Liver (tissue), 9 donors: ENCODE results near the gene TULP4. TPM values are rescaled to one million over a fixed set of nuclear protein-coding genes. Genes with fewer than 3 reads are reported as not detected.

ENCODE experiments used
- DNase-seq: peaks from one replicate; pipeline ENCODE4 v3.0.0-alpha.2; 2017; ENCODE audit warnings: low spot score
- H3K27ac ChIP-seq, 2 donors: one replicate each; pipeline ENCODE4 v1.7.0; 2013; ENCODE audit warnings: inconsistent platforms in 2 of 2, low read length in 2 of 2, control low read depth in 1 of 2, low read depth in 1 of 2, mild to moderate bottlenecking in 1 of 2
- H3K27me3 ChIP-seq, 4 donors: one replicate each; pipeline versions ENCODE4 v1.6.1 to v1.7.0; 2013; ENCODE audit warnings: low read length in 3 of 4, inconsistent platforms in 1 of 4, mild to moderate bottlenecking in 1 of 4, moderate library complexity in 1 of 4; ENCODE audit not compliant: control insufficient read depth in 4 of 4, insufficient read depth in 4 of 4
- H3K36me3 ChIP-seq, 4 donors: one replicate each; pipeline versions ENCODE4 v1.6.1 to v1.7.0; 2013; ENCODE audit warnings: low read length in 3 of 4, mild to moderate bottlenecking in 3 of 4, low read depth in 1 of 4, moderate library complexity in 1 of 4; ENCODE audit not compliant: control insufficient read depth in 4 of 4, insufficient read depth in 3 of 4
- H3K4me1 ChIP-seq, 4 donors: one replicate each; pipeline versions ENCODE4 v1.6.1 to v1.7.0; 2013; ENCODE audit warnings: low read length in 3 of 4, mild to moderate bottlenecking in 3 of 4, moderate library complexity in 1 of 4; ENCODE audit not compliant: control insufficient read depth in 4 of 4, insufficient read depth in 4 of 4
- H3K4me3 ChIP-seq, 3 donors: one replicate each; pipeline versions ENCODE4 v1.6.1 to v1.7.0; 2013; ENCODE audit warnings: low read length in 3 of 3, control low read depth in 1 of 3, low read depth in 1 of 3, mild to moderate bottlenecking in 1 of 3
- H3K9ac ChIP-seq, 2 donors: one replicate each; pipeline ENCODE4 v1.7.0; 2013; ENCODE audit warnings: low read length in 2 of 2, mild to moderate bottlenecking in 2 of 2, moderate library complexity in 2 of 2, control low read depth in 1 of 2, low read depth in 1 of 2
- H3K9me3 ChIP-seq, 4 donors: one replicate each; pipeline versions ENCODE4 v1.6.1 to v1.7.0; 2013; ENCODE audit warnings: low read length in 3 of 4; ENCODE audit not compliant: control insufficient read depth in 4 of 4
- ATF3 ChIP-seq: IDR thresholded peaks from 2 replicates; pipeline ENCODE4 v1.6.1; 2016; ENCODE audit warnings: antibody characterized with exemption
- CTCF ChIP-seq: fragments of 150-350 bp; IDR thresholded peaks from 2 replicates; pipeline ENCODE4 v1.5.1; 2017; ENCODE audit warnings: improper control_type of control experiment, low read depth, low read length; ENCODE audit not compliant: missing input control
- EGR1 ChIP-seq, 2 donors: IDR thresholded peaks; 2 replicates each; pipeline ENCODE4 v1.6.1; 2016 to 2018; ENCODE audit warnings: antibody characterized with exemption in 2 of 2, low read depth in 2 of 2
- FOXA1 ChIP-seq: IDR thresholded peaks from 2 replicates; pipeline ENCODE4 v1.6.1; 2016; ENCODE audit warnings: antibody characterized with exemption
- FOXA2 ChIP-seq: IDR thresholded peaks from 2 replicates; pipeline ENCODE4 v1.6.1; 2016; ENCODE audit warnings: antibody characterized with exemption
- GABPA ChIP-seq, 2 donors: IDR thresholded peaks in 1 of 2; conservative IDR thresholded peaks in 1 of 2; 2 replicates each; pipeline ENCODE4 v1.6.1; 2016; ENCODE audit warnings: antibody characterized with exemption in 2 of 2, mild to moderate bottlenecking in 1 of 2, moderate library complexity in 1 of 2
- HNF4A ChIP-seq, 2 donors: conservative IDR thresholded peaks; 2 replicates each; pipeline ENCODE4 v1.6.1; 2016; ENCODE audit warnings: antibody characterized with exemption in 2 of 2, mild to moderate bottlenecking in 2 of 2
- HNF4G ChIP-seq: IDR thresholded peaks from 2 replicates; pipeline ENCODE4 v1.6.1; 2016; ENCODE audit warnings: antibody characterized with exemption
- JUND ChIP-seq, 2 donors: IDR thresholded peaks; 2 replicates each; pipeline ENCODE4 v1.6.1; 2016; ENCODE audit warnings: antibody characterized with exemption in 2 of 2
- MAX ChIP-seq: IDR thresholded peaks from 2 replicates; pipeline ENCODE4 v1.6.1; 2016; ENCODE audit warnings: antibody characterized with exemption
- NR2F2 ChIP-seq: IDR thresholded peaks from 2 replicates; pipeline ENCODE4 v1.6.1; 2016; ENCODE audit warnings: antibody characterized with exemption
- REST ChIP-seq: IDR thresholded peaks from 2 replicates; pipeline ENCODE4 v1.6.1; 2016; ENCODE audit warnings: antibody characterized with exemption, mild to moderate bottlenecking
- RXRA ChIP-seq, 2 donors: IDR thresholded peaks; 2 replicates each; pipeline ENCODE4 v1.6.1; 2017 to 2018; ENCODE audit warnings: antibody characterized with exemption in 2 of 2, mild to moderate bottlenecking in 1 of 2
- SP1 ChIP-seq: IDR thresholded peaks from 2 replicates; pipeline ENCODE4 v1.6.1; 2018; ENCODE audit warnings: antibody characterized with exemption, mild to moderate bottlenecking
- TAF1 ChIP-seq: conservative IDR thresholded peaks from 2 replicates; pipeline ENCODE4 v1.6.1; 2016; ENCODE audit warnings: antibody characterized with exemption, mild to moderate bottlenecking
- YY1 ChIP-seq: IDR thresholded peaks from 2 replicates; pipeline ENCODE4 v1.6.1; 2016; ENCODE audit warnings: antibody characterized with exemption, mild to moderate bottlenecking
- ZBTB33 ChIP-seq: IDR thresholded peaks from 2 replicates; pipeline ENCODE4 v1.6.1; 2016; ENCODE audit warnings: antibody characterized with exemption
- WGBS: extraction: QIAGEN DNeasy Blood & Tissue Kit; methylation state at CpG from one replicate; pipeline ENCODE4 v1.1.7; 2013; 5-methylcytosine and 5-hydroxymethylcytosine counted together
- polyA plus RNA-seq, 2 donors: library from polyadenylated mRNA; stranded (reverse) in 1 of 2; unstranded in 1 of 2; fragments of 200-250 nt in 1 of 2; fragments of >200 nt in 1 of 2; fragmentation: Nextera tagmentation in 1 of 2; extraction: Ambion mirVana in 1 of 2; gene quantifications; one replicate each; pipeline versions ENCODE4 v1.2.1 to v1.2.3, GENCODE V29; 2013 to 2015
- total RNA-seq, 2 donors: library from RNA; depleted of rRNA; stranded (reverse); fragments of >200 nt; gene quantifications; one replicate each; pipeline ENCODE4 v1.2.3, GENCODE V29; 2014
- donor health status: healthy.
- donor health status: healthy.
- donor health status: healthy.
- donor health status: healthy.
- donor health status: healthy.

TULP4 gene
- total and polyA plus RNA-seq, 4 donors = 2.2 to 53.3 (median 18.0) TPM

- no peaks in the 10 kb centered on the region for H3K4me1 ChIP-seq
- H3K9me3 ChIP-seq = peaks cover 0 to 4% (median under 1%) of the 10 kb centered on the region in 4 donors
- H3K36me3 ChIP-seq = no peaks in the 10 kb centered on the region
- WGBS = 50% methylated on average over 2 of the region's 2 CpGs
- H3K27ac ChIP-seq = no peak overlapping the region
- H3K27me3 ChIP-seq = no peaks in the 10 kb centered on the region
- no peak for TF ChIP-seq GABPA (IDR thresholded peaks at IDR 0.05 in 1 of 2, conservative IDR thresholded peaks at IDR 0.05 in 1 of 2)
- no peak overlapping the region for H3K4me3 ChIP-seq
- no peak for DNase-seq
- H3K9ac ChIP-seq = no peak overlapping the region
These were observed 17.8 kb downstream of the TULP4 start for GRCh38 chr6:158330016-158330415.

- Histone ChIP-seq H3K27ac (no peak overlapping the region), H3K9me3 (peaks cover 0 to 4% (median under 1%) of the 10 kb centered on the region in 4 donors), H3K27me3 (no peaks in the 10 kb centered on the region), H3K4me1 (peaks cover 0 to 3% (median 0%) of the 10 kb centered on the region in 4 donors), H3K4me3 (no peak overlapping the region), H3K9ac (no peak overlapping the region), H3K36me3 (no peaks in the 10 kb centered on the region)
- TF ChIP-seq ATF3 (no peak), FOXA2 (no peak), FOXA1 (no peak)
- no peak for DNase-seq
- 59% methylated on average over 2 of the region's 2 CpGs for WGBS
These were observed 20.0 kb downstream of the TULP4 start for GRCh38 chr6:158332237-158332636.

- Histone ChIP-seq H3K4me1 (peaks cover 0 to 5% (median 2%) of the 10 kb centered on the region in 4 donors), H3K27ac (no peak overlapping the region), H3K36me3 (no peaks in the 10 kb centered on the region), H3K9me3 (peaks cover 0 to 4% (median under 1%) of the 10 kb centered on the region in 4 donors), H3K9ac (no peak overlapping the region), H3K27me3 (no peaks in the 10 kb centered on the region), H3K4me3 (no peak overlapping the region)
- 98% methylated on average over 4 of the region's 4 CpGs for WGBS
- TF ChIP-seq MAX (no peak), NR2F2 (no peak), ATF3 (no peak), HNF4A (conservative IDR thresholded peaks at IDR 0.05) (no peak), TAF1 (no peak), CTCF (no peak), ZBTB33 (no peak), REST (no peak), SP1 (no peak), HNF4G (no peak), FOXA2 (no peak), EGR1 (IDR thresholded peaks at IDR 0.05; ENCODE audit: low read depth in 2 of 2) (no peak), JUND (IDR thresholded peaks at IDR 0.05) (no peak), YY1 (no peak), GABPA (IDR thresholded peaks at IDR 0.05 in 1 of 2, conservative IDR thresholded peaks at IDR 0.05 in 1 of 2) (no peak), RXRA (IDR thresholded peaks at IDR 0.05) (no peak)
- DNase-seq = no peak
These were observed 20.8 kb downstream of the TULP4 start for GRCh38 chr6:158333094-158333493.
